GM18870 (cell line): ENCODE data around the gene PRLH.

Experiments used
- ATAC-seq: cut with Tn5 transposase; IDR thresholded peaks from one replicate; pipeline ENCODE4 v1.9.1; 2021; ENCODE audit warnings: moderate library complexity; ENCODE audit not compliant: unreplicated experiment

Gene PRLH

GRCh38 chr2:237538901-237539300 lies 27.5 kb upstream of the PRLH start:
- no peak for ATAC-seq

- no peak for ATAC-seq
Measured at GRCh38 chr2:237539681-237540080, 26.7 kb upstream of the PRLH start.

- no peak for ATAC-seq
Measured at GRCh38 chr2:237540223-237540775, 26.1 kb upstream of the PRLH start.

GRCh38 chr2:237540823-237541222 lies 25.6 kb upstream of the PRLH start:
- no peak for ATAC-seq

- no peak for ATAC-seq
Measured at GRCh38 chr2:237541243-237541642, 25.1 kb upstream of the PRLH start.

- ATAC-seq: no peak
Measured at GRCh38 chr2:237542001-237542704, 24.2 kb upstream of the PRLH start.

- no peak for ATAC-seq
Measured at GRCh38 chr2:237546040-237546875, 20.1 kb upstream of the PRLH start.

- ATAC-seq: no peak
Measured at GRCh38 chr2:237546876-237547395, 19.4 kb upstream of the PRLH start.

GRCh38 chr2:237547841-237548416 lies 18.4 kb upstream of the PRLH start:
- no peak for ATAC-seq

GRCh38 chr2:237549216-237549615 lies 17.2 kb upstream of the PRLH start:
- no peak for ATAC-seq

- no peak for ATAC-seq
Measured at GRCh38 chr2:237549643-237550415, 16.5 kb upstream of the PRLH start.

- no peak for ATAC-seq
Measured at GRCh38 chr2:237551071-237551574, 15.3 kb upstream of the PRLH start.

- no peak for ATAC-seq
Measured at GRCh38 chr2:237552908-237553307, 13.5 kb upstream of the PRLH start.

GRCh38 chr2:237553948-237554347 lies 12.4 kb upstream of the PRLH start:
- no peak for ATAC-seq

GRCh38 chr2:237555560-237555959 lies 10.8 kb upstream of the PRLH start:
- ATAC-seq: no peak

- peak; percentile 96 for ATAC-seq
Measured at GRCh38 chr2:237556773-237557632, 9.4 kb upstream of the PRLH start.

- ATAC-seq: no peak
Measured at GRCh38 chr2:237557633-237558015, 8.8 kb upstream of the PRLH start.

GRCh38 chr2:237558961-237559641 lies 7.3 kb upstream of the PRLH start:
- no peak for ATAC-seq

GRCh38 chr2:237561221-237561620 lies 5.2 kb upstream of the PRLH start:
- ATAC-seq: no peak
